HG03565 (cell line): Measurements from ENCODE around the gene FYCO1.
A peak's percentile ranks its signal among the peaks of the same experiment; 100 is the strongest.

Experiments
- ATAC-seq: cut with Tn5 transposase; IDR thresholded peaks from one replicate; pipeline ENCODE4 v1.9.1; 2021; ENCODE audit warnings: mild to moderate bottlenecking, moderate library complexity; ENCODE audit not compliant: unreplicated experiment

The FYCO1 gene

DNA sequence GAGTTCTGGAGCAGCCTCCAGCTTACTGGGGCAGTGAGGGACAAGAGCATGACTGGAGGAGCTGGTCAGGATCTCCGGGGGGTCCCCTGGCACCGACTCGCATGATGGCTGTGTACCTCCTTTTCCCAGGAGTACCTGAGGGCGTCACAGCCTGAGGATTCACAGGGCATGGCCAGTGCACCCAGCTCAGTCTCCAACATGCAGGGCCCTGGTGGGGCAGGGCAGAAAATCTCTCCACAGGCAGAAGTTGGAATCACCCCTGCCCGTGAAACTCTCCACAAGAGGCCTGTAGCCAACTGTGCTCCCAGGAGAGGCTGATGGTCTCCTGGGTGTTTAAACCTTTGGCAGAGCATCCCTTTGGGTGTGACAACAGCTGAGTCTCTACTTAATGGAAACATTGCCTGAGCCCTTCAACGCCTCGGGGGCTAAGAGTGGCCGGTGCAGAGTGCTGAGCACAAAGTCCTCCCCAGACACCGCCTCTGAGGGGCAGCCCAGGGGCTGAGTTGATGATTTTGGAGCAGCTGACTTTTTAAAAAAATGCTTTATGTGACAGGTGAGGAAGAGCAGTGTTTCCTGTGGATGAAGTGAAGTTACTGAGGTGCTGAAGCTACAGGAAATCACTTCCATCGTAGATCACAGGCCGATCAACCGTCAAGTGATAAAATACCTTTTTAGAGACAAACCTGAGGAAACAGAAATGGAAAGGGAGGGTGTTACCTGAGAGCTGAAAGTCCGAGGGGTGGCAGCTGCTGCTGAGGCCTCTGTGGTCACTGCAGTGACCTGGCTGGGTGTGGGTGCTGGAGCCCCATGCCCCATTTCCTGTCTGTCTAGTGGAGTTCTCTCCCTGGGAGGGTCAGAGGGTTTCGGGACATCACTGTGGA is 74.2 kb downstream of the FYCO1 start:
- no peak for ATAC-seq

DNA sequence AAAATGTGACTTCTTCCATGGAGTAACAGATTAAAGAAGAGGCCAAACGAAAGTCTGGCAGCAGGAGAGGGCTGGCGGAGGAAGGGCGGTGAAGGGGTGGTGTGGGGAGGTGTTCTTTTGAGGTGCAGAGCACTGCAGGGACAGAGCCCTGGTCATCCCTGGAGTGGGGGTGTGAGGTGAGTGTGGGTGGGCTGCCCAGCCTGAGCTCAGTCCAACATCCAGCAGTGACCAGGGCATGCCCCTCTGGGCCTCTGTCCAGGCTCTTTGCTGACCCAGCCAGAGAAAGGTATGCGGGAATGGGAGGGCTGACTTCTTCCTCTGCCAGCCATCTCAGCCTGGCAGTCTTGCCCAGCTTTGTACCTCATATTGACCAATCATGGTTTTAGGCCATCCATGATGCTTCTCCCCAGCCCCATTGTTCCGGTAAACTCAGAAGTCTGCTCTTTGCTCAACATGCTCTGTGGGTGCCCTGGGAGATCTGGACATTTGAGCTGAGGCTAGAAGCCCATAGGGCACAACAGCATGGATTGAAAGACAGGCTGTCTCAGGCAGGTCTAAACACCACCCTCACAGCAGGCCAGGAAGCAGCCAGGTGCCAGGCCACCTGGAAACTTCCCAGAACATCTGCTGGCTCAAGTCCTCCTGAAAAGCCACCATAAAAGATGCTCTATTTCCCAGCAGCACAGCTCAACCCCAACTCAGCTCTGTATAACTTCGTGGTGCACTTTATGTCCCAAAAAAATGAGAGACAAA is 78.3 kb downstream of the FYCO1 start:
- ATAC-seq, result no peak

DNA sequence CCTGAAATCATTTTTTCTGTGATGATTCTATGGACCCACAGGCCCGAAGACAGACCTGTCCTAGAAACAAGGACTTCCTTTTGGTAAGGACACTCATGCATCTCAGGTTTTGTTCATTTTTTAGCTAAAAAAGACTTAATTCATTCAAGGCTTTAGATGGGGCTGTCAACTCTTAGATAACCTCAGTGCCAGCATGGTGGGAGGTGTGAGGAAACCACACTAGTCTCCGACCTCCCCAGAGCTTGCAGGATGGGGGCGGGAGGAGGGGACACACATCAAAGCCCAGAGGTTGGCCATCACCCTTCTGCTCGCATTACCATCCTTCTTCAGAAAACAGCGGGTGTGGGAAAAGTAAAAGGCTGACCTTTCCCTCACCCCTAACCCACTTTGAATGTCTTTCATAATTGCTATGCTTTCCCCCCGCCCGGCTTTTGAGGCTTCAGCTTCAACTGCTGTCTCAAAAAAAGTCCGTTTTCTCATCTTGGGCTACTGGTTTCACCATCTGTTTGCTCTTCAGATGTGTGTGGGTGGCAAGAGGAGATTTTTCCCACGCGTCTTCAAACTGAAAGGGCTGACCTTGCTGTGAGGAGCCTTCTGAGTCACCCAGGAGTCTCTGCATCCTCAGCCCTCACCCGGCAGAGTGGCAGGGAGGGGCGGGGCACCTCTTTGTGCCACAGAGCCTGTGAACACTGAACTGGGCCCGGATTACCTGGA is 79.9 kb downstream of the FYCO1 start:
- peak; percentile 89 for ATAC-seq

DNA sequence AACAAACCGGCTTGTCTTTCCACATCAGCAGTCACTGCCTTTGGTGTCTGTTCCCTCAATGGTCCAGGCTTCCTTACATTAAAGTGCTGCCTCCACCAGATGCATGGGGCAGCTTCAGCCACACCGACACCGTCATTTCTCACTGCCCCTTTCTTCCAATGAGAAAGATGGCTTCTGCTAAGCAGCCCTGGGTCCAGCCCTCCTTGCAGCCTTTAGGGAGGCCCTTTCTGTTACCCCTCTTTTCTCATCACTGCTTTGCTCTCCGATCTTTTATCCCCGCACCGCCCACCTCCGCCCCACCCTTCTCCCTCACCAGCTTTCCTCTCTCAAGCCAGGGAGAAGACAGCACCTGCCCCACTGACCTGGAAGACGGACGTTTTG is 80.6 kb downstream of the FYCO1 start:
- no peak for ATAC-seq

DNA sequence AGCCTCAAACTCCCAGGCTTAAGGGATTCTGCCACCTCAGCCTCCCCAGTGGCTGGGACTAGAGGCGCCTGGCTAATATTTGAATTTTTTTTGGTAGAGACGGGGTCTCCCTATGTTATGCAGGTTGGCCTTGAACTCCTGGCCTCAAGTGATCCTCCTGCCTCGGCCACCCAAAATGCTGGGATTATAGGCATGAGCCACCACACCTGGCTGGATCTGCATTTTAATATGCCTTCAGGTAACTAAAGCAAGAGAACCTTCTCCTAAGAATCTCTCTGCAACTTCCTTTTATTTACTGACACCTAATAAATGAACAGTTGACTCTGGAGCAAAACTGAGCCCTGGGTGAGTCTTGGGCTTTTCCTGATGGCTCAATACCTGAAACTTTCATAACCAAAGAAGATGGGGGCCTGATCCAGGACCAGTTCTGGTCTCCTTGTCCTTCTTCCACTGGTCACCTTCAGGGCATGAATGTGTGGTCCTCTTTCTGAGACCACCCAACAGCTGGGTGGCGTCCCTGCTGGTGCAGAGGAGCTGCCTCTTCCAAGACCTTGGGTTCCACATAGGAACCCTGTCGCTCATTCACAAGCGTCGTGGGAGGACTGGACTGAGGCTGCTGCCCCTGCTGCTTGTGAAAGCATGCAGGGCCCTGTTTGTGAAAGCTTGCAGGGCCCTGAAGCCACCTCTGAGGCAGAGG is 81.1 kb downstream of the FYCO1 start:
- no peak for ATAC-seq

DNA sequence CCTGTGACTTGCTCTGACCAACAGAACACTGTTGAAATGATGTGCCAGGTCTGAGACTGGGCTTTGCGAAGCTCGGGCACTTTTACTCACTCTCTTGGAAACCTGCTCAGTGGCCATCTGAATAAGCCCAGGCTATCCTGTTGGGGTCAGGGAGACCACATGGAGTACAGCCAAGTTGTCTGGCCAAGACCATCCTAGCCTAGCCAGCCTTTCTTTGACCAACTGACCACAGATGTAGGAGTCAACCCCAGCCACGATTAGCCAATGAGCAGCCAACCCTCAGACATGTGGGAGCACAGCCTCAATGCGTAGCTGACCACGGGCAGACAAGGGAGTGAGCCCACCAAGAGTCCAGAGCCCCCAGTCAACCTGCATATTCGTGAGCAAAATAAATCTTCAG is 83.2 kb downstream of the FYCO1 start:
- ATAC-seq, result no peak

DNA sequence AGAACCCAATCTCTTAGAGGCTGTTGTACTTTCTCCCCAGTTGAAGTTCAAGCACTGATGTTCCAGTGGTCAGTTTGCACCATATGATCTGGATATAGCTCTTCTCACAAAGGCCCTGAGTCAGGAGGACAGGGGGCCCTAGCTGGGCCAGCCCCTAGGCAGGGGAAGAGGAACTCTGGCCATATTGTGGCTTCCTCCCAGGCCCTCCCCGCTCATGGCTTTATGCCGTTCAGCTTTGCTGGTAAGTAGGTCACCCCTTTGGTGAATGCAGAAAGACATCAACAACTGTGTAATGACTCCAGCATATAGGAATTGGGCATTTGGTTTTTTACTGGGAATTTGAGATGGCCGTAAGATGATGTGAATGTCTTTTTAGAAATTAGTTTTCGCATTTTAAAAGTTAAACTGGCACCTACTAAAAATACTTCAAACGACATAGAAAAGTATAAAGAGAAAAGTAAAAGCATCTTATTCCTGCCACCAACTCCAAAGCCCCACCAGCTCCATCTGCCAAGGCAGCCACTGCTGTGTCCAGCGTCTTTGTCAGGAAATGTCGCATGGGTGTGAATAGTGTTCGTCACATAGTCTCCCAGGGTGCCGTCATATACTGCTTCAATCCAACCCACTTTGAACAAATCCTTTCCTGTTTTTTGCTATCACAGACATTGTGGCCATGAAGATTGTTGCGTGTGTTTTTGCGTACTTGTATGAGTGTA is 84.0 kb downstream of the FYCO1 start:
- ATAC-seq, result no peak

DNA sequence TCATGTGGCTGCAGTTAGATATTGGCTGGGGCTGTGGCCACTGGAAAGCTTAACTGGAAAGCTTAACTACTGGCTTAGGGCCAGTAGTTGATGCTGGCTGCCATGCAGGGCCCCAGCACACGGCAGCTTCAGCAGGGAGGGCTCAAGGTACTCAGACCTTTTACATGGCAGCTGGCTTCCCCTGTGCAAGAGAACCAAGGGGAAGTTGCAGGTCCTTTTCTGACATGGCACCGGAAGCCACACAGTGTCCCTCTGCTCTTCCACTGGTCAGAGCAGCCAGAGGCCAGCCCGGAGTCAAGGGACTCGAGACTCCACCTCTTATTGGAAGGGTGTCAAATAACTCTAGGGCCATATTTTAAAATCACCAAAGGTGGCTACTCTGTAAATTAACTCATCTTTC is 84.7 kb downstream of the FYCO1 start:
- no peak for ATAC-seq

DNA sequence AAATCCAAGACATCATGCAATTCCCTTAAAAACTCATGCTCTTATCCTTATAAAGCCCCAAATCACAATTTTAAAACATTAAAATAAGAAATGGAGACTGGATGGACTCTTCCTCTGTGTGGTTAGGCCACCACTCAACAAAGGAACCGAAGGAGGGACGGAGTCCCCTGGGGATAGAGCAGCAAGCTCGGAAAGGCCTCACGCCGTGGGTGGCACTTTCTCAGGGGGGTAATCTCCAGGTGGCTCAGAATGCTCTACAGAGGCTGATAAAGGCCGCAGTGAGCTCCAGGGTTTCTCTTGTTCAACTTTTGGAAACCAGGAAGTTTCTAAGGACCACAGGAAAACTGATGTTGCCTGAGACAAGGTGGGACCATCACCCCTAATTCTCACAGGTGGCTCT is 86.1 kb downstream of the FYCO1 start:
- no peak for ATAC-seq

DNA sequence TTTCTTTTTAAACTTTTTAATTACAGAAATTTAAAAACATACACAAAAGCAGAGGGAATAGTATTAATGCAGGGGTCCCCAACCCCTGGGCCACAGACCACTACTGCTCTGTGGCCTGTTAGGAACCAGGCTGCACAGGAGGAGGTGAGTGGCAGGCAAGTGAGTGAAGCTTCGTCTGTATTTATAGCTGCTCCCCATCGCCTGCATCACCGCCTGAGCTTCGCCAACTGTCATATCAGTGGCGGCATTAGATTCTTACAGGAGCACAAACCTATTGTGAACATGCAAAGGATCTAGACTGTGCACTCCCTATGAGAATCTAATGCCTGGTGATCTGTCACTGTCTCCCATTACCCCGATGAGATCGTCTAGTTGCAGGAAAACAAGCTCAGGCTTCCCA is 86.9 kb downstream of the FYCO1 start:
- no peak for ATAC-seq

DNA sequence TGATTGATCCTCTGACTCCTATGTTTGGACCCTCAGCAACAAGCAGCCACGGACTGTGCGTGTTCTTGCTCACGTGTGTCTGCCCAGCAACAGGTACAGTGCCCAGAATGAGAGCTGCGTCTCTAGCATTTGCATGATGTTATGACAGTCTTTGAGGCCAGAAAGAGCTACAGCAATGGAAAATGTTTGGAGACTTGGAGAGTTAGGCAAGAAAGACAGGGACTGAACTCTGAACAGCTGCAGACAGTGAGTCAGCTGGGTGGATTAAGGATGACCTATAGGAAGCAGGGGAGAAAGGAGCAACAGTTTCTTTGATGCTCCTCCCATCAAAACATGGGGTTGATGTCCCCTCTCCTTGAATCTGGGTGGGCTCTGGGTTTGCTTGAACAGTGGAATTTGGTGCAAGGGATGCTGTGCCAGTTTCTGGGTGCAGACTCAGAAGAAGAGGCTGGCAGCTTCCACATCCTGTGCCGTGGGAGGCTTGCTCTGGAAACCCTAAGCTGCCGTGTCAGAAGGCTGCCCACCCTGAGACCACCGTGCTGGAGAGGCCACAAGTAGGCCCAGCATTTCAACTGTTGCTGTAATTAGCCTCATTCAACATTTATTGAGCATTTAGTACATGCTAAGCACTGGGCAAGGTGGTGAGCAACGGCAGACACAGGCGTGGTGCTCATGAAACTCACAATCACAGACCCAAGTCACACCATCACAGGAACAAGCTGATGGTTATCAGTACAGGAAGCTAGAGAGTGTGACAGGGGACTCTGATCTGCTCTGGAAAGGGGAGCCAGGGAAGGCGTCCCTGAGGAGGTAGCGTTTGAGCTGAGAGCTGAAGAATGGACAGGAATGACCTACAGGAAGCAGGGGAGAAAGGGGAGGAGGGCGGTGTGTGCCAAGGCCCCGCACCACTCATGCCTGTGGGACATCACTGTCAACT is 87.6 kb downstream of the FYCO1 start:
- no peak for ATAC-seq

DNA sequence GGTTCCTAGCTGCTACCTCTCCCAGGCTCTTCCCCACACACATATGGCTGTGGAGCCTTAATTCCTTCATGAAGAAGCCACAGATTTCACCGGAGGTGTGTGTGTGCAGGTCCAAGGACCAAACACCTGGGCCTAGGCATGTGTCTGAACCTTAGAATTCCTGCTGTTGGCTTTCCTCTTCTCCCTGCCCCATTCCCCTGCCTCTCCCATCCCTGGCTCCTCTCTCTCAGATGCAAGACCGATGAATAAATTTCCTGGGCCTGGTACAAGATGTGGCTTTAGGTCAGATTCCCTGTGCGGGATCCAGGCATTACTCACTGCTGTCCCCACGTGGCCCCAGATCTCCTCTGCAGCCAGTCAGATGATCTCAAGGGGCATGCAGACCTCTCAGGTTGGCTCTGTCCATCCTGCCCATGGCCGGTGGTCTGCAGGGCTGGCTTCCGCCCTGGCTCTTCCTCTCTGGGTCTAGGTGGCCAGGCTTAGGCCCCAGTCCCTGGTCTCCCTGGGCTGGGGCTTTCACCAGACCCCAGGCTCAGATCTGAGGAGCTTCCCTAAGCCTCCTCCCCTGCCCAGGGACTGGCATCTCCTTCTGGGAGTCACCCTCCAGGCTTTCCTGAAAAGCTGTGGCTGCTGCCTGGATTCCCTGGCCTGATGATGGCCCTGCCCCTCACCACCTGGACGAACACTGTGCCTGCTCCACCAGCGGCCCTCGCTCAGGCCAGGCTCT is 88.8 kb downstream of the FYCO1 start:
- no peak for ATAC-seq

DNA sequence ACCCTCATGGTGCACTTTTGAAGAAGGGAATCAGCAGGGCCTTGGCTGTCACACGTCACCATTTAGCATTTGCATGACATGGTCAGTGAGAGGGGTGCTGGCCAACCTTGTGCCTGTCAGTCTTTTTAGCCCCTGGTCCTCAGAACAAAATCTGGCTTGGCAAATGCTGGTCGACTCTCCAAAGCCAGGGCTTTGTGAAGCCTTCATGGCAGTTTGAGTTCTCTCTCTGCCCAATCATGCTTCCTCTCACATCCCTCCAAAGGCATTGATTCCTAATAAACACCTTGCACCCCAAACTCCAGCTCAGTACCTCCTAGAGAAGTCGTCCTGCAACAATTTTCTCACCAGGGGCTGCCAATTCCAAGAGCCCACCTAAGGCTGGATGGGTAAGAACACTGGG is 89.9 kb downstream of the FYCO1 start:
- ATAC-seq, result no peak

DNA sequence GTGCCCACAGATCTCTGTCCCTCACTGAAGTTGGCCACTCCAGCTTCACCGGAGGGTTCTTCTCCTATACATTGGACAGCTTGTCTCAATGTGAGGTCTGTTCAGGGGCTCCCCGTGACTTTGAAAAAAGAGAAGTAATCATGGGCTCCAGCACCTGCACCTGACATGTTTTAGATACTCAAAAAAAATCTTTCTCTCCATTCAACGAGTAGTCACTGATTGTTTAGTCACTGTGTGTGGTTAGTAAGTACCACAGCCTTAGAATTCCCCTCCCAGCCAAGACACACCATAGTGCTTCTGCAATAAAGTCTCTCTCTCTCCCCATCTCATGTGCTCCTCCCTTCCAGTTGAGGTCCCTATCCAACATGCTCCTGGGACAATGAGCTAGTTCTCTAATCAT is 90.7 kb downstream of the FYCO1 start:
- no peak for ATAC-seq

DNA sequence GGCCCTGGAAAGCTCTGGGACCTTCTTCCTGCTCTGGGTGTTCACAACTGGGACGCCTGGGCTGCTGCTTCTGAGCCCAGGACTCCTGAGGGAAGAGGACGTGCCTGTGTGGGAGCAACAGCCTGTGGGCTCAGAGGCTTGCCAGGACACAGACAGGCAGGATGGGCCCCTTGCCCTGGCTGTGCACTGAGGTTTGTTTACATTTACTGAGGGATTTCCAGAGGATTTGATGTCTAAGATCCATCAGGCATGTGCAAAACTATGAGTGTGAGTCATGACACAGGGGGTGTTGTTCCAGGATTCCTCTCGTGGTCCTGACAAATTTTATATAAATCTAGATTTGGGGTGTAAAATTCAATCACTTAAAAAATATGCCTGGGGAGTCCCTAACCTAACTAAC is 98.7 kb downstream of the FYCO1 start:
- no peak for ATAC-seq

DNA sequence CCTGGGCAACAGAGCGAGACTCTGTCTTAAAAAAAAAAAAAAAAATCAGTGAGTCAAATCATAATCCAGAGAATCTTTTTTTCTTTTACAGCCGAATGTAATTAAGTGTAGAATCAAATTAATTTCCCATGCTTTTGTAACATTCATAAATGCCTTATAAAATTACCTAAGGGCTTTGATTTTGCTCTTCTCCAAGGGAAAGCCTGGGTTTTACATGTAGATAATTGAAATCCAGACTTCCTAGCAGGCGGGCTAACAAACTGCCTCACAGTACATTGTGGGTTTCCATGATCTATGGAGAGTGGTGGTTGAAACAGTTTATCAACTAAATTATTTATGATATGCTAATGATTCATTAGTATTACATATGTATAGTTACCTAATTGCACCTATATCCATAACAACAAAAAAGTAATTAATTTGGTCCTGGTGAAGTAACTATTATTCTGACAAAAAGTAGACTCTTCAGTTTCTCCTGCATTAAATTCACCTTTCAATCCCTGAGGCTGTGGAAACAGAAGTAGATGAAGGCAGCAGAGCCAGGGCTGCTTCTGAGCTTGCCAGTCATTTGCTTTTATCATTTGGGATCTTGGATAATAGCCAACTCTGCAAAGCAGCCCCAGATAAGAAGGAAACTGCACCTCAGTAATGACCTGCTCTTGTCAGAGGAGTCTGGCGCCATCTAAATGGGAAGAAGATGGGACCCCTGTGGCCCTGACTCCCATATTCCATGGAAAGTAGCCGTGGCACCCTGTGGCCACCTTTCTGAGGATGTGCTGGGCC is 99.7 kb downstream of the FYCO1 start:
- ATAC-seq, result no peak

DNA sequence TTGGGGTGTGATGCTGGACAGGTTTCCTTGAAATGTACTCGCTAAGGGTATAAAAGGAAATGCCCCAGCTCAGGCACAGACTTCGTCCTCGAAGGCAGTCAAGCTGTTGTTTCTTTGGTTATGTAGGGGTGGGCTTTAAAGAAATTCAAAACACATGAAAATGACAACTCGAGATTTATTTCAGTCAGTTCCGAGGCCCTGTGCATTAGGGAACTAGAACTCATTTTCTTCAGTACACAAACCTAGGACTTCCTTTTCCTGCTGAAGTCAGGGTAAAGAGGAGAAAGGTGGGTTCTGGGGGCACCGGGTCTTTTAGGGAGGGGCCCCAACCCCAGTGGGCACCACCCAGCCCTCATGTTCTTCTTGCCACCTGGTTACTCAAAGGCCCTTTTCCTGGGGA is 101.6 kb downstream of the FYCO1 start:
- ATAC-seq, result no peak

DNA sequence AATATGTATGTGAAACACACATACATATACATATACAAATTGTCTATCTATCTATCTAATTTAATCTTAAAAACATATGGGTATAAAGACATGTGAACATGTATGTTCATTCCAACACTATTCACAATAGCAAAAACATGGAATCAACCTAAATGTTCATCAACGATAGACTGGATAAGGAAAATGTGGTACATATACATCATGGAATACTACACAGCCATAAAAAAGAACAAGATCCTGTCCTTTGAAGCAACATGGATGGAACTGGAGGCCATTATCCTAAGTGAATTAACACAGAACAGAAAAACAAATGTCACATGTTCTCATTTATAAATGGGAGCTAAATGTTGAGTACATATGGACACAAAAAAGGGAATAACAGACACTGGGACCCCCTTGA is 103.5 kb downstream of the FYCO1 start:
- ATAC-seq, result no peak
